Coronary artery (tissue), 2 donors: Measurements from ENCODE around the gene PTP4A2.
"Not testable (repeated sequence)": the region's sequence is repeated elsewhere in the genome, so short reads cannot be mapped to it uniquely, and the experiment has no call there.

Experiments used
- DNase-seq: peaks from one replicate; pipeline ENCODE4 v3.0.0-alpha.2; 2017; ENCODE audit warnings: low spot score
- H3K27ac ChIP-seq, 2 donors: fragments of 200-600 bp; sonication (generic); one replicate each; pipeline ENCODE4 v1.5.1; 2016 to 2019
- H3K4me3 ChIP-seq: fragments of 200-600 bp; sonication (generic); 2 replicates; pipeline ENCODE4 v1.5.1; 2016; ENCODE audit warnings: mild to moderate bottlenecking, moderate library complexity
- CTCF ChIP-seq: fragments of 200-600 bp; sonication (generic); IDR thresholded peaks from one replicate; pipeline ENCODE4 v1.5.1; 2019; ENCODE audit warnings: antibody characterized with exemption

Gene PTP4A2

GRCh38 chr1:31949862-31950261 is 11.7 kb upstream of the PTP4A2 start:
- no peak overlapping the region for H3K4me3 ChIP-seq
- no peak overlapping the region for H3K27ac ChIP-seq
- DNase-seq = no peak
- no peak for TF ChIP-seq CTCF

GRCh38 chr1:31945677-31946076 is 7.5 kb upstream of the PTP4A2 start:
- H3K4me3 ChIP-seq, DNase-seq: not testable (repeated sequence)
- H3K27ac ChIP-seq = peak overlapping the region; percentile 97 to 99

- peak; percentile 91 for DNase-seq
- Histone ChIP-seq H3K4me3 (peak overlapping the region; percentile 70), H3K27ac (peak overlapping the region; percentile 97 to 99)
- no peak for TF ChIP-seq CTCF
Observed at GRCh38 chr1:31944205-31945089, 6.3 kb upstream of the PTP4A2 start.

GRCh38 chr1:31943546-31944184 is 5.5 kb upstream of the PTP4A2 start:
- no peak for TF ChIP-seq CTCF
- Histone ChIP-seq H3K27ac (peak overlapping the region; percentile 97 to 99), H3K4me3 (peak overlapping the region; percentile 70)
- DNase-seq = no peak

GRCh38 chr1:31942061-31942460 is 3.9 kb upstream of the PTP4A2 start:
- not testable (repeated sequence) for H3K27ac ChIP-seq, H3K4me3 ChIP-seq, DNase-seq

- no peak for TF ChIP-seq CTCF
- Histone ChIP-seq H3K27ac (peak overlapping the region in 1 of 2 donors; percentile 64), H3K4me3 (no peak overlapping the region)
- peak; percentile 75 for DNase-seq
Observed at GRCh38 chr1:31939484-31940329, 1.5 kb upstream of the PTP4A2 start.

GRCh38 chr1:31937300-31938183 is 626 bp downstream of the PTP4A2 start:
- H3K4me3 ChIP-seq = peak overlapping the region; percentile 95
- no peak for TF ChIP-seq CTCF
- DNase-seq = peak; percentile 90
- peak overlapping the region; percentile 89 to 99 for H3K27ac ChIP-seq
